Activated CD4-positive, alpha-beta T cell treated with anti-CD3 and anti-CD28 coated beads, Interleukin-2, amount 10 ng/mL, durations not matched to agents 7 days and 5 days (primary cell): ENCODE measurements around the gene CPO. TPM values are rescaled to one million over a fixed set of nuclear protein-coding genes. Genes with fewer than 3 reads are reported as not detected.

Experiments
- CTCF ChIA-PET: fragments of 350-600 bp; sonication (Branson Sonifier 250); formaldehyde crosslinking; loops from one replicate; lab custom pipeline; 2021; ENCODE audit warnings: antibody characterized with exemption; lab: Charles Lee
- POLR2A ChIA-PET: fragments of 350-600 bp; sonication (Branson Sonifier 250); formaldehyde crosslinking; loops from one replicate; lab custom pipeline; 2021; ENCODE audit warnings: antibody characterized with exemption; lab: Charles Lee
- DNase-seq: peaks from one replicate; pipeline ENCODE4 v3.0.0-alpha.2; 2020
- H3K27ac Mint-ChIP-seq: one replicate; pipeline ENCODE4 v1.8.0; 2021; ENCODE audit warnings: mild to moderate bottlenecking, moderate library complexity, mixed read lengths
- H3K27me3 Mint-ChIP-seq: one replicate; pipeline ENCODE4 v1.8.0; 2021; ENCODE audit warnings: mixed read lengths
- H3K36me3 Mint-ChIP-seq: one replicate; pipeline ENCODE4 v1.8.0; 2021; ENCODE audit warnings: low read depth, mixed read lengths
- H3K4me1 Mint-ChIP-seq: one replicate; pipeline ENCODE4 v1.8.0; 2021; ENCODE audit warnings: mixed read lengths
- H3K4me3 Mint-ChIP-seq: one replicate; pipeline ENCODE4 v1.8.0; 2021; ENCODE audit warnings: mild to moderate bottlenecking, moderate library complexity, mixed read lengths
- H3K9me3 Mint-ChIP-seq: one replicate; pipeline ENCODE4 v1.8.0; 2021; ENCODE audit warnings: mixed read lengths
- total RNA-seq, 2 experiments: library from RNA; stranded (reverse); gene quantifications; one replicate each; pipeline ENCODE4 v1.2.3, GENCODE V29; 2021

Gene CPO
- total RNA-seq, 2 experiments from 2014 or later = not detected

DNA sequence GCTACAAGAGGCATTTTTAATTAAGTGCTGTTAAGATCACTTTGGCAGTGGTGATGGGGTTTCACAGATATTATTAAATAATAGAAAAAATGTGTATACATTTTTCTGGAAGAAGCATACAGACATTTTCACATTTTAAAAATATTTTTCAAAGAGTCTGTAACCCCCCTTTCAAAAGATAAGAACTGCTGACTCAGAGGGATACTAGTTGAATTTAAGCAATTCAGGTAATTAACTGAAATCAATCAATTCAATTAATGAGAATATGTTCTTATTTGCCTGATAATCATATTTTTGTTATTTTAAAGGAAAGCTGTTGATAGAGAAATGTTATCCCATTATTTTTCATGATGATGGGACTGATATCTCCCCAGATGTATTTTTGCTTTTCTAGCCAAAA, 41.1 kb downstream of the CPO start:
- no peaks in the 10 kb centered on the region for H3K36me3 Mint-ChIP-seq

DNA sequence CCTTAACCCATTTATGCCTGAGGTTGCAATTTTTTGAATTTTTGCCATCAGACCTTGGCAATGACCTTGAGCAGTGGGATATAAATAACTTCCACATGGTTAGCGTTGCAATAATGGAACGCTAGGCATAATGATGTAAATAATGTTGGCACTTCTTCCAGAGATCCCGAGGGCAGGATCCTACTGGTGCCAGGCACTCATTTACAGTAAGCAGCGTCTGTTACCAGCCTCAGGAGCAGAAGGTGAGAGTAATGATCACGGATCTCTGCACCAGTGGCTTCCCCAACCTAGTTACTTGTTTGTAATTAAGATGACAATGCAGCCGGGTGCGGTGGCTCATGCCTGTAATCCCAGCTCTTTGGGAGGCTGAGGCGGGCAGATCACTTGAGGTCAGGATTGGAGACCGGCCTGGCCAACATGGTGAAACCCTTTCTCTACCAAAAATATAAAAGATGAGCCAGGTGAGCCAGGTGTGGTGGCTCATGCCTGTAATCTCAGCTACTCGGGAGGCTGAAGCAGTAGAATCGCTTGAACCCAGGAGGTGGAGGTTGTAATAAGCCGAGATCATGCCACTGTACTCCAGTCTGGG, 41.9 kb downstream of the CPO start:
- CTCF ChIA-PET = no interaction called here
- no peak overlapping the region for H3K4me3 Mint-ChIP-seq
- H3K36me3 Mint-ChIP-seq = no peaks in the 10 kb centered on the region
- no peaks in the 10 kb centered on the region for H3K9me3 Mint-ChIP-seq
- H3K27ac Mint-ChIP-seq = no peak overlapping the region
- H3K4me1 Mint-ChIP-seq = peaks cover 9% of the 10 kb centered on the region
- peaks cover 3% of the 10 kb centered on the region for H3K27me3 Mint-ChIP-seq
- DNase-seq = no peak
- POLR2A ChIA-PET = interaction anchor here (0.5 kb wide), 1 partner anchor 20 kb away, joined by 3 read pairs; no protein-coding TSS in a partner anchor

More for the DNA sequence above, 41.1 kb downstream of the CPO start:
- Mint-ChIP-seq H3K4me3 (no peak overlapping the region), H3K27ac (no peak overlapping the region), H3K4me1 (peaks cover 9% of the 10 kb centered on the region), H3K27me3 (peaks cover 4% of the 10 kb centered on the region), H3K9me3 (peaks cover under 1% of the 10 kb centered on the region)
- no peak for DNase-seq
- POLR2A ChIA-PET = no interaction called here
- CTCF ChIA-PET = interaction anchor here (1.2 to 1.4 kb wide), 2 partner anchors 117 to 493 kb away, joined by 3 read pairs; no protein-coding TSS in a partner anchor

GRCh38 chr2:206981739-206982340, 42.5 kb downstream of the CPO start:
- no peaks in the 10 kb centered on the region for H3K9me3 Mint-ChIP-seq
- H3K4me3 Mint-ChIP-seq = no peak overlapping the region
- POLR2A ChIA-PET = interaction anchor here (0.5 kb wide), 1 partner anchor 21 kb away, joined by 3 read pairs; no protein-coding TSS in a partner anchor
- H3K27ac Mint-ChIP-seq = no peak overlapping the region
- peak; percentile 58 for DNase-seq
- CTCF ChIA-PET = interaction anchor here (1.1 kb wide), 1 partner anchor 181 kb away, joined by 5 read pairs; no protein-coding TSS in a partner anchor
- H3K36me3 Mint-ChIP-seq = no peaks in the 10 kb centered on the region
- H3K27me3 Mint-ChIP-seq = peaks cover 3% of the 10 kb centered on the region
- H3K4me1 Mint-ChIP-seq = peaks cover 10% of the 10 kb centered on the region

- POLR2A ChIA-PET = no interaction called here
- CTCF ChIA-PET = interaction anchor here (1.0 to 1.1 kb wide), 2 partner anchors 63 to 182 kb away, joined by 4 to 5 read pairs; no protein-coding TSS in a partner anchor
- H3K9me3 Mint-ChIP-seq = no peaks in the 10 kb centered on the region
- H3K4me3 Mint-ChIP-seq = no peak overlapping the region
- no peak overlapping the region for H3K27ac Mint-ChIP-seq
- H3K4me1 Mint-ChIP-seq = peaks cover 13% of the 10 kb centered on the region
- no peak for DNase-seq
- peaks cover 3% of the 10 kb centered on the region for H3K27me3 Mint-ChIP-seq
- no peaks in the 10 kb centered on the region for H3K36me3 Mint-ChIP-seq
Observed at GRCh38 chr2:206982360-206982955, 43.1 kb downstream of the CPO start.

GRCh38 chr2:206983161-206983859, 44.0 kb downstream of the CPO start:
- Mint-ChIP-seq H3K4me1 (peaks cover 13% of the 10 kb centered on the region), H3K9me3 (no peaks in the 10 kb centered on the region), H3K27me3 (no peaks in the 10 kb centered on the region), H3K4me3 (no peak overlapping the region), H3K27ac (no peak overlapping the region), H3K36me3 (no peaks in the 10 kb centered on the region)
- CTCF ChIA-PET = interaction anchor here (1.0 kb wide), 1 partner anchor 64 kb away, joined by 4 read pairs; no protein-coding TSS in a partner anchor
- no peak for DNase-seq
- POLR2A ChIA-PET = no interaction called here

- DNase-seq = no peak
- H3K36me3 Mint-ChIP-seq = no peaks in the 10 kb centered on the region
- H3K4me3 Mint-ChIP-seq = no peak overlapping the region
- no peaks in the 10 kb centered on the region for H3K27me3 Mint-ChIP-seq
- ChIA-PET POLR2A (interaction anchor here (0.7 kb wide), 1 partner anchor 159 kb away, joined by 3 read pairs; no protein-coding TSS in a partner anchor), CTCF (no interaction called here)
- no peak overlapping the region for H3K27ac Mint-ChIP-seq
- H3K4me1 Mint-ChIP-seq = peaks cover 18% of the 10 kb centered on the region
- H3K9me3 Mint-ChIP-seq = no peaks in the 10 kb centered on the region
Observed at GRCh38 chr2:206984206-206984605, 44.9 kb downstream of the CPO start.

GRCh38 chr2:206986943-206987342, 47.6 kb downstream of the CPO start:
- no peak overlapping the region for H3K4me3 Mint-ChIP-seq
- peaks cover 23% of the 10 kb centered on the region for H3K4me1 Mint-ChIP-seq
- no peak overlapping the region for H3K27ac Mint-ChIP-seq
- H3K27me3 Mint-ChIP-seq = no peaks in the 10 kb centered on the region
- no peak for DNase-seq
- H3K9me3 Mint-ChIP-seq = no peaks in the 10 kb centered on the region
- H3K36me3 Mint-ChIP-seq = no peaks in the 10 kb centered on the region
- ChIA-PET CTCF (interaction anchor here (0.6 kb wide), 1 partner anchor 70 kb away, joined by 3 read pairs; no protein-coding TSS in a partner anchor), POLR2A (interaction anchor here (0.6 kb wide), 1 partner anchor 412 kb away, joined by 3 read pairs; no protein-coding TSS in a partner anchor)

- no peaks in the 10 kb centered on the region for H3K36me3 Mint-ChIP-seq
- no peaks in the 10 kb centered on the region for H3K9me3 Mint-ChIP-seq
- no peak for DNase-seq
- POLR2A ChIA-PET = no interaction called here
- no peak overlapping the region for H3K27ac Mint-ChIP-seq
- no peak overlapping the region for H3K4me3 Mint-ChIP-seq
- H3K27me3 Mint-ChIP-seq = no peaks in the 10 kb centered on the region
- CTCF ChIA-PET = no interaction called here
- peaks cover 16% of the 10 kb centered on the region for H3K4me1 Mint-ChIP-seq
Observed at GRCh38 chr2:206987810-206988209, 48.5 kb downstream of the CPO start.

DNA sequence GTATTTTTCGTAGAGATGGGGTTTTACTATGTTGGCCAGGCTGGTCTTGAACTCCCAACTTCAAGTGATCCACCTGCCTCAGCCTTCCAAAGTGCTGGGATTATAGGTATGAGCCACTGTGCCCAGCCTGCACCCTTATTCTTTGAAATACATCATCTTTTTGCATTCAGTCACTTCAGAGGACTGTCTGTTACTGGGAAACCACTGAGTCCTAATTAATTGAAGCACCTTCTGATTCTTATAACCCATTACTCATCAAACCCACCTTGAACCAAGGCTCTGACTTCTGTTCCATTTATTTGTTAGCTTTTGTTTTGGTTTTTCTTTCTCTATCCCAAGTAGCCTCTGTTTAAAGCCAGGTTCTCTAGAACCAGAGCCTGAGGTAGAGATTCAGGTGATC, 49.6 kb downstream of the CPO start:
- Mint-ChIP-seq H3K4me1 (peaks cover 19% of the 10 kb centered on the region), H3K9me3 (no peaks in the 10 kb centered on the region), H3K4me3 (no peak overlapping the region), H3K27ac (no peak overlapping the region), H3K27me3 (no peaks in the 10 kb centered on the region), H3K36me3 (no peaks in the 10 kb centered on the region)
- CTCF ChIA-PET = interaction anchor here (0.7 to 2.0 kb wide), 3 partner anchors 316 to 1065 kb away, joined by 3 to 5 read pairs (median 3); no protein-coding TSS in a partner anchor
- DNase-seq = no peak
- POLR2A ChIA-PET = no interaction called here

DNA sequence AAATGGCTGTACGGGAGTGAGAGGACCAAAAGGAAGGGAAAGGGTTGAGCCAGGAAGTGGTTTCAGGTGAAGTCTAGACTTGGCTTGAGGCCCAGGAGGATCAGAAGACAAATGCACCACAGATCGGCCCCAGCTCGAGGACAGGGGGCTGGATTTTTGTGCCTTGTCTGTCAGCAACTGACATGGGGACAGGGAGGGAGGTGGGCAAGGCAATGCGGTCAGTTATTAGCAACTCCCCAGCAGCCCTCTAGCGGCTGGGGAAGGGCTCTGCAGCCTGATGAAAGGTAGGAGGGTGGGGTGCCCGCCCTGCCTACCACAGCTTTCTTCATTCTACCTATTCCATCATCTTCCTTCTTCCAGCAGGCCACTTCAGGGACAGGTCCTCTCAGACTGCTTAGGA, 50.0 kb downstream of the CPO start:
- H3K9me3 Mint-ChIP-seq = no peaks in the 10 kb centered on the region
- H3K27ac Mint-ChIP-seq = no peak overlapping the region
- no peak overlapping the region for H3K4me3 Mint-ChIP-seq
- H3K36me3 Mint-ChIP-seq = no peaks in the 10 kb centered on the region
- CTCF ChIA-PET = interaction anchor here (0.7 to 2.0 kb wide), 4 partner anchors 106 to 1064 kb away, joined by 3 to 5 read pairs (median 3); no protein-coding TSS in a partner anchor
- peaks cover 20% of the 10 kb centered on the region for H3K4me1 Mint-ChIP-seq
- POLR2A ChIA-PET = no interaction called here
- H3K27me3 Mint-ChIP-seq = no peaks in the 10 kb centered on the region
- no peak for DNase-seq

DNA sequence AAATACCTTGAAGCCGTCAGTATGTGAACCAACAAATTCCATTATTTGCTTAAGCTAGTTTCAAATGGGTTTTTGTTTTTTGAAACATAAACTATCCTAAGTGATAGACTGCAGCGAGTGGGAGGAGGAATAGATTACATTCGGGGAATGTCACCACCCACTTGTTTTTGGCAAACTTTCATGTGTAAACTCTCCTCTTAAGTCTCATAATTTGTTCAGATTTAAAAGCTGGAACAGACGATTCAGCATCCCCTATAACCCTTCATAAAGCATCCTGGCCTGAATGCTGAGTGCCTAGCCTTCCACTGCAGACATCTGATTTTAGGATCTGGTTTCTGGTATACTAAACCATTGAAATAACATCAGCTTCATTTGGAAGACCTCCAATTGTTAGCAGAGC, 51.0 kb downstream of the CPO start:
- H3K4me1 Mint-ChIP-seq = peaks cover 18% of the 10 kb centered on the region
- DNase-seq = no peak
- H3K27ac Mint-ChIP-seq = no peak overlapping the region
- ChIA-PET POLR2A (no interaction called here), CTCF (interaction anchor here (1.1 to 2.0 kb wide), 2 partner anchors 107 to 482 kb away, joined by 3 to 5 read pairs; no protein-coding TSS in a partner anchor)
- H3K36me3 Mint-ChIP-seq = no peaks in the 10 kb centered on the region
- no peak overlapping the region for H3K4me3 Mint-ChIP-seq
- H3K9me3 Mint-ChIP-seq = peaks cover 5% of the 10 kb centered on the region
- no peaks in the 10 kb centered on the region for H3K27me3 Mint-ChIP-seq

- Mint-ChIP-seq H3K27ac (no peak overlapping the region), H3K4me1 (peaks cover 18% of the 10 kb centered on the region), H3K9me3 (peaks cover 5% of the 10 kb centered on the region), H3K4me3 (no peak overlapping the region), H3K36me3 (no peaks in the 10 kb centered on the region), H3K27me3 (no peaks in the 10 kb centered on the region)
- no peak for DNase-seq
- POLR2A ChIA-PET = no interaction called here
- CTCF ChIA-PET = no interaction called here
Observed at GRCh38 chr2:206991070-206991469, 51.8 kb downstream of the CPO start.
